HG03025 (cell line): ENCODE measurements around the gene MARCHF2.

Source experiments
- ATAC-seq: cut with Tn5 transposase; IDR thresholded peaks from one replicate; pipeline ENCODE4 v1.9.1; 2021; ENCODE audit warnings: mild to moderate bottlenecking, moderate library complexity; ENCODE audit not compliant: unreplicated experiment, low FRiP score

Gene MARCHF2

DNA sequence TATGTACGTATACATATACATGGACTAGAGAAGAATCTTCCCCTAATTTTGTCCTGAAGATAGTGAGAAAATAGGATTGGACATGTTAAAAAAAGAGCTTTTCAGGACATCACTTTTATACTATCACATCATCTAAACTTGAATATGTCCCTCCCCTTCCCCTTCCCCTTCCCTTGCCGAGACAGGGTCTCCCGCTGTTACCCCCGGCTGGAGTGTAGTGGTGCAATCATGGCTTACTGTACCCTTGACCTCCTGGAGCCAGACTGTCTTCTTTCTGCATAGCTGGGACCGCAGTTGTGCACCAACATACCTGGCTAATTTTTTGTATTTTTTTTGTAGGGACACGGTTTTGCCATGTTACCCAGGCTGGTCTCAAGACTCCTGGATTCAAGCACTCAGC lies 38.3 kb downstream of the MARCHF2 start:
- ATAC-seq, result no peak

GRCh38 chr19:8451885-8452284 lies 38.8 kb downstream of the MARCHF2 start:
- ATAC-seq, result no peak

- no peak for ATAC-seq
These were observed 39.5 kb downstream of the MARCHF2 start for GRCh38 chr19:8452446-8453123.

DNA sequence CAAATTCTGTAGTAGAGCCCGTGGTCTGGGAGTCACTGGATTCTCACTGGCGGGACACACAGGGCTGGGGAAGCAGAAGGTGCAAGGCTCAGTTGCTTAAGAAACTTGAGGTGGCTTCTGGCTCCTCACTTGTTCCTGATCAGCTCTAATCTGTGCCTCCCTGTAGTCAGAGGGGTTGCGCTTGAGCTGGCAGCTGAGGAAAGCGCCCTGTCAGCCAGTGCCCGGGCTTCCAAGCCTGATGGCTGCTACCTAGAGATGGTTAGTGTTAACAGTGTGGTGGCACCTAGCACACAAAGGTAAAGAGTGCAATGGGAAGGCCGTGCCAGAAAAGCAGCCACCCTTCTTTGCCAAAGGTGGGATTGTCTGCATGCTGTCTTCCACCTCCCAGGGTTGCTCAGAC lies 40.5 kb downstream of the MARCHF2 start:
- ATAC-seq, result no peak

- no peak for ATAC-seq
These were observed 41.1 kb downstream of the MARCHF2 start for GRCh38 chr19:8454218-8454617.

DNA sequence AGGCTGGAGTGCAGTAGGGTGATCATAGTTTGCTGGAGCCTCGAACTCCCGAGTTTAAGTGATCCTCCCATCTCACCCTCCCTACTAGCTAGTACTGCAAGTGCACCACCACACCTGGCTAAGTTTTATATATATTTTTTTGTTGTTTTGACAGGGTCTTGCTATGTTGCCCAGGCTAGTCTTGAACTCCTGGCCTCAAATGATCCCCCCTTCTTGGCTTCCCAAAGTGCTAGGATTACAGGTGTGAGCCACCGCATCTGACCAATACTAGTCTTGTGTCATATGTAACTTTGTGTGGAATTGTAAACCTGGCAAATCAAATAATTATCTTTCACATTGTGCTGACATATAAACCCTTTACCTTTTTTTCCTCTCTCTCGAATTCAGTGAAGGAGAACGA lies 41.9 kb downstream of the MARCHF2 start:
- no peak for ATAC-seq

DNA sequence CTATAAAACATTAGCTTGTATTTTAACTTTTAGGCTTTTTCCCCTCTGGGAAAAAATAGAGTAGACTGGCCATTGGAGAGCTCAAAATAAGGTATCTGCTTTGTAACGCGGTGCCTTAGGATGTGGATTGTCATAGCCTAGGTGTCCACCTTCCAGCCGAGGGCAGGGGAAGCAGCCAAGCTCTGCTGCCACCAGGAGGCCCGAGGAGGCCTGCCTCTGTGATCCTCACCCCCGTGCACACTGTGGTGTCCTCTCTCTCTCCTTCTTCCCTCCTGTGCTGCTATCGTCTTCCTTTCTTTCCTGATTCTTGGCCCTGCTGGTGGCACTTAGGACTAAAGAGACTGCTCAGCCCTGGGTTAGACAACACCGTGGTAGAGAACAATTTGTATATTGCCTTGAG lies 43.0 kb downstream of the MARCHF2 start:
- no peak for ATAC-seq

GRCh38 chr19:8457209-8457608 lies 44.1 kb downstream of the MARCHF2 start:
- no peak for ATAC-seq

- no peak for ATAC-seq
These were observed 44.7 kb downstream of the MARCHF2 start for GRCh38 chr19:8457827-8458226.

DNA sequence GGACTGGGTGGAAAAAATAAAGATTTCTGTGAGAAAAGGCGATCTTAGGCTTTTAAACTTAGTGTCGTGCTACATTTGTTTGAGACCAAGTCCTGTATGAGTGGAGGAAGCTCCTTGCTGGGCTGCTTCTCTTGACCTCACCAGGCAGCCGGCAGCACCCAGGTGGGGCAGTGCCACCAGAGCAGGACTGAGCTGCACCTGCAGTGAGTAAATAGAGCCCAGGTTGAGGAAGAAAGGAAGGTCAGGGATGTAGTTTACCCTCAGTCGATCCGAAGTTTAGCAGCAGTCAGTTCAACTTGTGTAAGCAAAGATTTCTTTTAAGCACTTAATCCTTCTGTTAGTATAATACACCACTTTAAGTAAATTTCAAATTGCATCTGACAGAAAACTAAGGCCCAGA lies 45.3 kb downstream of the MARCHF2 start:
- no peak for ATAC-seq

- ATAC-seq, result no peak
These were observed 46.0 kb downstream of the MARCHF2 start for GRCh38 chr19:8459095-8459494.

DNA sequence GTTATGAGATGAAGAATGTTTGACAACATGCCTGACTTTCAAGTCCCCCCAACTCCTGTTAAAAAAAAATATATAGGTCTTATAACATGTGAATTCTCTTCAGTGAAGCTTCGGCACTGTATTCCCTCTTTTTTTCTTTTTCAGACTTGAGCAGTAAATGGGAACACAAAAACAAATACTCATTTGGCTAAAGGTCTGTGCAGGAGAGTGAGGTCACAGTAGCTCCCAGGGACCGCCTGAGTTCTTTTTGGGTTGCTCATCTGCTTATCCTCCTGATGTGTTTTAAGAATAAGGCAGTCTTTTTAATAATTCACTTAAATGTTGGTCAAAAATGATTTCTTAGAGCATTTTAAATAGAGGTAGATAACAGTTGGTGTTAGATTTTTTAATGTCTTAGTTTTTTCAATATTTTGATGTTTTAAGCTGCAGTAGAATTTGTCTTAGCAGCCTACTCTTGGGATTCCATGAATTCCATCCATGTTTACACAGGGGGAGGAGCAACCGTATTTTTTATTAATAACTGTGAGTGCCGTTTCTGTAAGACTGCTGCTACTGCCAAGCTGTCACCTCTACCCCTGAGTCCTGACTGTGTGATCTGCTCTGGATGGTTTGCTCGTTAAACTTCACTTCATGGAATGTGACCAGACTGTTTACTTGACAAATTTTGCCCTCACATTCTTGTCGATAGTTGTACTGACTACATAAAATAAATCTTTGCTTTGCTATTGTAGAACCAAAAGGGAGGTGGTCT lies 46.6 kb downstream of the MARCHF2 start:
- ATAC-seq, result no peak

- no peak for ATAC-seq
These were observed 47.6 kb downstream of the MARCHF2 start for GRCh38 chr19:8460516-8461298.

GRCh38 chr19:8461376-8461775 lies 48.3 kb downstream of the MARCHF2 start:
- no peak for ATAC-seq

- ATAC-seq, result no peak
These were observed 48.8 kb downstream of the MARCHF2 start for GRCh38 chr19:8461891-8462290.

DNA sequence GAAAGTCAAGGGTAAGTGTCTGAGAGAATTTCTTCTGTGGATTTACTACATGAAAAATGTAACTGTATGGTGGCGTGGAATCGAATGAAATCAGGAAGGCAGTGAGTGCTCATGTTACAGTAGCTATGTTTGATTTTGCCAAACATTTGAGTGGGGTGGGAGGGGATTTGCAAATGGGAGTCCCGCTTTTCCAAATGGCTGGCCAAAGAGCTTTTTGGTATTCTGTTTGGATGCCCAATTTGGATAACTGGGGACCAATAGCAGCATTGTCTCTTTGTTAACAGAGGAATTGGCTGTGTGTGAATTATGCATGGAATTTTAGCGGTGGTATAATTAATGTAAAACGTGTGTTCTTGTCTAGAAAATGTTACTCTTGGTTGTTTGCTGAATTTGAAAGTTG lies 49.5 kb downstream of the MARCHF2 start:
- no peak for ATAC-seq

DNA sequence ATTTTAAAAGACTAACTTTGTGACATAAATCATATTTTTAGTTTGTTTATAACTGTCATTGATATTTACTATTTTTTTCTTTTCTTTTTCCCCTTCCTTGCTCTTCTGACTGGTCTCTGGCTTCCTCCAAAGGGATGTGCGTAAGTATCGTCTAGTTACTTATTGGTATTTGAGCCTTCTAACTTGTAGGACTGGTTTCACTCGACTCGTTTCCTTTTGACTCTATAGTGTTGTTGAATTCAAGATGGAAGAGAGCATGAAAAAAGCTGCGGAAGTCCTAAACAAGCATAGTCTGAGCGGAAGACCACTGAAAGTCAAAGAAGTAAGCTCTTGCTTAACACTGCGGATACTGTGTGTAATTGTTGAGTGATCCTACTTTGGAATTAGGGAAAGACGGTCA lies 50.3 kb downstream of the MARCHF2 start:
- ATAC-seq, result no peak

GRCh38 chr19:8466018-8466417 lies 52.9 kb downstream of the MARCHF2 start:
- no peak for ATAC-seq

DNA sequence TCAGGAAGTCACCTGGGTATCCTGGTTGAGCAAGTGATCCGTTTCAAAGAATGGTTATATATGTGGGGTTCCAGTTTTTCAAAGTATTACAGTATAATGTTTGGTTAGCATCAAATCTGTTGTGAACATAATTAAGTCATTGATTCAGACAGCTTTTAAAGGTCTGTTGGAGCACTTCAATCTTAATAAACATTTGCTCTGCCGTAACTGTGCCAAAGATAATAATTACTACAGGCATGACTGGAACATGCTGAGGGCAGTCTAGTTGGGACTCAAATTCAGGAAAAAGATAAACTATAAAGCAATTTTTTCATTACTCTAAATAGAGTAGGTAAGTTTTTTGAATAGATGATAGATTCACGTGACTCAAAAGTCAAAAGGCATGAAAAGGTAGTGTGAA lies 55.0 kb downstream of the MARCHF2 start:
- ATAC-seq, result no peak

- no peak for ATAC-seq
These were observed 55.8 kb downstream of the MARCHF2 start for GRCh38 chr19:8468761-8469373.
